NCI-H2227 (cell line): ENCODE data around the gene P2RY2.

Experiments used
- DNase-seq: peaks from one replicate; lab custom pipeline; 2025; ENCODE audit not compliant: unreplicated experiment; lab: John Stamatoyannopoulos, UW

Gene P2RY2

GRCh38 chr11:73241300-73241699 is 23.2 kb downstream of the P2RY2 start:
- DNase-seq: no peak

GRCh38 chr11:73242251-73243092 is 24.4 kb downstream of the P2RY2 start:
- peak; percentile 81 for DNase-seq

- DNase-seq: no peak
Observed at GRCh38 chr11:73243093-73243485, 25.0 kb downstream of the P2RY2 start.

GRCh38 chr11:73244589-73245240 is 26.6 kb downstream of the P2RY2 start:
- peak; percentile 87 for DNase-seq

- DNase-seq: no peak
Observed at GRCh38 chr11:73245461-73245860, 27.4 kb downstream of the P2RY2 start.

- DNase-seq: no peak
Observed at GRCh38 chr11:73246303-73246702, 28.2 kb downstream of the P2RY2 start.

GRCh38 chr11:73248526-73249185 is 30.6 kb downstream of the P2RY2 start:
- no peak for DNase-seq

DNA sequence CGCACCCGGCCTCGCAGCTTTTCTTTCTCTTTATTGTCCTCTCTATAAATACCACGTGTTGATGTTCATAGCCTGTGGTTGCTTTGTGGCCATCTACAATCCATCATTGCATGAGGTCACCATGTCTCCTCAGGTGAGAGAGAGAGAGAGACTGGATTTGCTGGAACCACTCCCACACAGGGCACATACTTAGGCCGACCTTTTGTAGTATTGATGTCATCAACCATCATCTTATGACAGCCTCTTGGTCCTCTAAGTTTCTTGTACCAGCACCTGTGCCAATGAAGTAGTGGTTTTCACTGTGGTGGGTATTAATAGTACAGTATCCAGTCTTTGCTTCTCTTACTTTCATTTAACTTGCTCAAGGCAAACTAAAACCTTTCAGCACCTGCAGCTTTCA is 31.2 kb downstream of the P2RY2 start:
- DNase-seq: no peak

DNA sequence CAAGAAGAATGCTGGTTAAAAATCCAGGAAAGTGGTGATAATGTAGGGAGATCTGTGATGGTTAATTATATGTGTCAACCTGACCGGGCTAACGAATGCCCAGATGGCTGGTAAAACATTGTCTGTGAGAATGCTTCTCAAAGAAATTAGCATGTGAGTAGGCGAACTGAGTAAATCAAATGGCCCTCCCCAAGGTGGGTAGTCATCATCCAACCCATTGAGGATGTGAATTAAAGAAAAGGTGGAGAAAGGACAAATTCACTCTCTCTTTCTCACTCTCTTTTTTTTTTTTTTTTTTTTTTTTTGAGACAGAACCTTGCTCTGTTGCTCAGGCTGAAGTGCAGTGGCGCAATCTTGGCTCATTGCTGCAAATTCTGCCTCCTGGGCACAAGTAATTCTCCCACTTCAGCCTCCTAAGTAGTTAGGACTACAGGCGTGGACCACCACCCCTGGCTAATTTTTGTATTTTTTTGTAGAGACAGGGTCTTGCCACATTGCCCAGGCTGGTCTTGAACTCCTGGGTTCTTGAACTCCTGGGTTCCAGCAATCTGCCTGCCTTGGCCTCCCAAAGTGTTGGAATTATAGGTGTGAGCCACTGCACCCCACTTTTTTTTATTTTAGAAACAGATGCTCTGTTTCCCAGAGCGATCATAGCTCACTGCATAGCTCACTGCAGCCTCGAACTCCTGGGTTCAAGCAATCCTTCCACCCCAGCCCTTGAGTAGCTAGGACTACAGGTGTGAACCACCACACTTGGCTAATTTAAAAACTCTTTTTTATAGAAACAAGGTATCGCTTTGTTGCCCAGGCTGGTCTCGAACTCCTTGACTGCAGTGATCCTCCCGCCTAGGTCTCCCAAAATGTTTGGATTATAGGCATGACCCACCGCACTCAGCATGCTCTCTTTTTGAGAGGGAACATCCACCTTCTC is 32.0 kb downstream of the P2RY2 start:
- DNase-seq: no peak

DNA sequence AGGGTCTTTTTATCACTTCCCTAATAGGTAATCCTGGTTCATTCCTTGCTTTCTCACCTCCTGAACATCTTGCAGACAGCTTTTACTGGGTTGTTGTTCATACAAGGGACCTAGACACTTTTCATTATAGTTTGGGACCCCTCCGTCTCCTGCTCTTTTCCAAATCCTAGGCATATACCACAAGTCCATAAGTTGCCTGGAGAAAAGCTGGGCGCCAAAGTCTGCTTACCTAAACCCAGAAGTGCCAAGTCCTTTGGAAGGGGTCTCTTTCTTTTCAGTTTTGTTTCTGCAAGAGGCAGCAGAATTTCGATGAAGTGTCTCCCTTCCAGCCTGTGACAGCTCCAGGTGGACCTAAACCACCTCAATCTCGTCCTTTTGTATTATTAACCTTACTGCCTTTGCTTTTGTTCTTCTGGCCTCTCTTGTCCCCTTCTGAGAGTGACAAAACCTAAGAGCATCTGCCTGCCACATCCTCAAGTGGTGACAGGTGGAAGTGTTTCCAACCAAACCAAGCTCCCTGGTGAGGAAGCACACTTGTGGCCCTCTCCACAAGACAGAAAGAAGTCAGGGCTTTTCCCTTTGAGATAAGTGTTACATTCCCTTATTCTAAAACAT is 34.6 kb downstream of the P2RY2 start:
- DNase-seq: peak; percentile 61

- no peak for DNase-seq
Observed at GRCh38 chr11:73257342-73258103, 39.4 kb downstream of the P2RY2 start.

DNA sequence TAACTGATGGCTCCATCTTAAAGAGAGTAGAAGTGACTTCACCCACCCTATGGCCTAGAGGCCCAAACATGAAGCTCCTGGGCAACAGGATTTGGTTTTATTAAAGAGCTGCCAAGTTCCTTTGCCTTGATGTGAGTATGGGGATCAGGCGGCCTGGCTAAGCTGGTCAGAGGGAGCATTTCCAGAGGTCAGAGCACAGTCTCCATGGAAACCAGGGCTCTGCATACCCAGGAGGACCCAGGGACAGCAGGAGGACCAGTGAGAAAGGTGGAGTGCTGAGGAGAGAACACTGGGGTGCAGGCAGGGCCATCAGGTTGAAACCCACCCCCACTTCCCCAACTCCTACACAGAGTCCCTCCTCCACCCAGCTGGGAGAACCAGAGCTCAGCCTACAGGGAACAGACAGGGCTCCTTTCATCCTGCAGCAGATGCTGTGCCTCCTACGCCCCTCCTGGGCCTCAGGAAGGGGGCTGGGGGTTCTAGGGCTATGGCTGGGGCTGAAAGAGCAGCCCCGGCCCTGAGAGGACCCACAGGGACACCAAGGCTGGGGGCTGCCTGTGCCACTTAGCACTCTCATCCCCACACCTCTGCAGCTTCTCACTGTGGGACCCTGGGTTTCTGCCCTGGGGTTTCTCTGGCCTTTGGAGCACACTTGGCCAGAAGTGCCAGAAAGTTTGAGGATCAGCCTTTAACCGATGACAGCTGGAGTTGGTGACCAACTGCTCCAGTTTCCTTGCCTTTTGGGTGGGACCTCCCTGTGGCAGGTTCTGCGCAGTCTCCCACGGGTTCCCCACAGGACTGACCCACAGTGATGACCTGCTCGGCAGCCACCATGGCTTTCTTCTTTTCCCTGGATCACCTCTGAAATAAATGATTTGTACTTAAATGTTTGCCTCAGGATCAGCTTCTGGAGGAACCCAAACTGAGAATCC is 40.3 kb downstream of the P2RY2 start:
- DNase-seq: no peak

DNA sequence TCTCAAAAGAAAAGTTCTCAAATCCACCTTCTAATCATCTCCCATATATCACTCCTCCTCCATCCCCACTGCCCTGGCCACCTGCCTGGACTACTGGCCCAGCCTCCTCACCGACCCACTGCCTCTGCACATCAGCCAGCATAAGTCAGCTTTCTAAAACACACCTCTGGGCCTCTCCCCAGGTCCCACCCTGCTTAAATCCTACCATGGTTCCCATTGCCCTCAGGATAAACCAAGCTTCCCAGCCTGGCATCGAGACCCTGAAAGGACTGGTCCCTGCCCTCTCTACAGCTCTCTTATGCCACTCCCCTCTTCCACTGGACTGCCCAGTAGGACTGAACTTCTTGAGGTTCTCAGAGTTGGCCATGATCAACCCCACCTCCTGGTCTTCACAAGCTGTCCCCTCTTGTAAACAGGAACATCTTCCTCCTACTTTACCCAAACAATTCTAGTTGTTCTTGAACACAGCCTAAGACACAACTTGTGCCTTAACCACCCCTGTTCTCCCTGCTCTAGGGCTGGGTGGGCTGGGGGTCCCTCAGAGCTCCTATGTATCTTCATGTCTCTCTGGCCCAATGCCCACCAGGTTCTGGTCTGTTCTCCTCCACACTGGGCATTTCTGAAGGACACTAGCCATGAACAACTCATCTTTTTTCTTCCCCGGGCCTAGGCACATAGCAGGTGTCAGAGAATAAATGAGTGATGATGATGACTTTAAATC is 41.5 kb downstream of the P2RY2 start:
- DNase-seq: no peak

DNA sequence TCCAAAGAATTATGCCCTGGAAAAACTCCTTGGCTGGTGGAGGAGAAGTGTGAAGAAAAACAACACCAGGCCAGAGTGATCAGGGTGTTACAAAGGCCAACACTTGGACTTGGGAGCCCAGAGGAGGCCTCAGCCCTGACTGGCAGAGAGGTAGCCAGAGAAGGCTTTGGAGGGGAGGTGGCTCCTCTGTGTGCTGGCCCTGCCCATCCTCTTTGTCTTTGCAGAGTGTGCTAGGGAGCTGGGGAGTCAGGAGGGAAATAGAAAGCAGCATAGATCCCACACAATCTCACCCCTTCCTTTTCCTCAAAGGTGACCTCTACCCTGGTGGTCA is 42.0 kb downstream of the P2RY2 start:
- no peak for DNase-seq

DNA sequence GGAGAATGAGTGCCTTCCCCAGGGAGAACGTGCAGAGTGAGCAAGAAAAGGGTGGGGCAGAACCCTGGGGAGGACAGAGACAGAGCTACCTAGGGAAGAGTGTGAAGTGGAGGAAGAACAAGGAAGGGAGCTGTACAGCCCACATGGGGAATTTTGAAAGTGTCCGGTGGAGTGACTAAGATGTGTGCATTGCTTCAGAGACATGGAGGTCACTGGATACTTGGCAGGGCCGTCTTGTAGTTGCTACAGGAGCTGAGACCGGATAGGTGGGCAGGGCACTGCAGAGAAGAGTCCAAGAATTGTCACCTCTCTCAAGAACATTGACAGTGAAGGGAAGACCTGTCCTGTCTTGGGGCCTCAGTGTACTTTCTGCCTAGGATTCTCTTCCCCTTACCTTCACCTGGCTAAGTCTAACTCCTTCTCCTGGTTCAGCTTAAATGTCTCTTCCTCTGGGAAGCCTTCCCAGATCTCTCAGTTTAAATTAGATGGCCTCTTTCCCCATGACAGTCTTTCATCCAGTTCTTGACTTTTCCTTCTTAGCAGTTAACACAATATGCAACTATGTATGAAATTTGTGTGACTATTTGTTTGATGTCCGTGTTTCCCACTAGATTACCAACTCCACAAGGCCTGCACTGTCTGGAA is 44.9 kb downstream of the P2RY2 start:
- DNase-seq: no peak

DNA sequence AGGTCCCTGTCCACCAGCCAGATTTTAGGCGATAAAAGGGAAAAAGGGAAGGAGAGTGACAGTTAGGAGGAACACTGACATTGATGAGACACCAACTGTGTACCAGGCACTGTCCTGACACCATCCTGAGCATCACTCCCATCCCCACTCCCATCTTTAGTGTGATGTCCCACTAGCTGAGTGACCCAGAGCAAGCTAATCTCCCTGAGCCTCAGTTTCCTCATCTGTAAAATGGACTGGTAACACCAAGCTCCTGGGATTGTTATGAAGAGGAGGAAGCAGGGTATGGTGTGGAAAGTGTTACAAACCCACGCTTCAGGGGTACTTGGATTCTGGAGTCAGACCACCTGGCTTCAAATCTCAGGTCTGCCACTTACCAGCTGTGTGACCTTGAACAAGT is 45.6 kb downstream of the P2RY2 start:
- DNase-seq: no peak

- no peak for DNase-seq
Observed at GRCh38 chr11:73265278-73265810, 47.3 kb downstream of the P2RY2 start.
